ENCODE results near the gene ADAM15.

DNA sequence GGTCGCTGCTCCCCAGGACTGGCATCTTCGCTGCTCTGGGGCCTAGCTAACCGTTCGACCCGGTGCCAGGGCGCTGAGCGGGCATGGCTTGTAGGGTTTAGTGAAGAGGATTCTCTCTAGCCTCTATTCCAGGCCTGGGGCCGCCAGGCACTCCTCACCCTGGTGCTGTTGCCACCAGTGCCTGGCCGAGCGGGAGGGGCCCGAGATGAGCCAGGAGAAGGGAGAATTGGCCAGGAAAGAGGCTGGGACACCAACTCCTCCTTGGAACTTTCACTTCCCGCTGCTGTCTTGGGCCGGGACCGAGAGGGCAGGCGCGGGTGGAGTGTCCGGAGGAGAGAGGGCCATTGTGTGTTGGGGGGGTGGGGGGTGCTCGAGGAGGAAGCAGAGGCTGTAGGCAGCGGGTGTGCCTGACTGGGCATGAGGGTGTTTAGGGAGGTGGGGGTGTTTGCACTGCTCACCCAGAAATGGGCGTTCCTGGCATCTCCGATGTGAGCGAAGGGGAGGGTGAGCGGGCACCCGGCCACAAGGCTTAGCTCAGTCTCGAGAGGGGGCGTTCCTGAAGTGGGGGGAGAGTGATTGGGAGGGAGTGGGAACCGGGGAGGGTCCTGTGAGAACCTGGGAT lies 772 bp downstream of the ADAM15 start:
- TF ChIP-seq, protein P1, sequence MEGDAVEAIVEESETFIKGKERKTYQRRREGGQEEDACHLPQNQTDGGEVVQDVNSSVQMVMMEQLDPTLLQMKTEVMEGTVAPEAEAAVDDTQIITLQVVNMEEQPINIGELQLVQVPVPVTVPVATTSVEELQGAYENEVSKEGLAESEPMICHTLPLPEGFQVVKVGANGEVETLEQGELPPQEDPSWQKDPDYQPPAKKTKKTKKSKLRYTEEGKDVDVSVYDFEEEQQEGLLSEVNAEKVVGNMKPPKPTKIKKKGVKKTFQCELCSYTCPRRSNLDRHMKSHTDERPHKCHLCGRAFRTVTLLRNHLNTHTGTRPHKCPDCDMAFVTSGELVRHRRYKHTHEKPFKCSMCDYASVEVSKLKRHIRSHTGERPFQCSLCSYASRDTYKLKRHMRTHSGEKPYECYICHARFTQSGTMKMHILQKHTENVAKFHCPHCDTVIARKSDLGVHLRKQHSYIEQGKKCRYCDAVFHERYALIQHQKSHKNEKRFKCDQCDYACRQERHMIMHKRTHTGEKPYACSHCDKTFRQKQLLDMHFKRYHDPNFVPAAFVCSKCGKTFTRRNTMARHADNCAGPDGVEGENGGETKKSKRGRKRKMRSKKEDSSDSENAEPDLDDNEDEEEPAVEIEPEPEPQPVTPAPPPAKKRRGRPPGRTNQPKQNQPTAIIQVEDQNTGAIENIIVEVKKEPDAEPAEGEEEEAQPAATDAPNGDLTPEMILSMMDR (IDR thresholded peaks at IDR 0.05): no peak
- no peak for TF ChIP-seq ZFX (IDR thresholded peaks at IDR 0.05; ENCODE audit: borderline replicate concordance)

Measured in 22Rv1 (cell line).